KOPT-K1 (cell line): ENCODE results near the gene OR8B12.

Source experiments
- H3K27ac ChIP-seq: fragments of 200-600 bp; sonication (generic); 2 replicates; pipeline ENCODE4 v1.5.1; 2016; ENCODE audit warnings: antibody characterized with exemption, mild to moderate bottlenecking, low read depth, low read length; ENCODE audit not compliant: poor library complexity, severe bottlenecking
- H3K36me3 ChIP-seq: fragments of 200-600 bp; sonication (generic); 2 replicates; pipeline ENCODE4 v1.5.1; 2017; ENCODE audit warnings: antibody characterized with exemption, mild to moderate bottlenecking, low read length, moderate library complexity; ENCODE audit not compliant: insufficient read depth
- H3K9me3 ChIP-seq: fragments of 200-600 bp; sonication (generic); 2 replicates; pipeline ENCODE4 v1.5.1; 2017; ENCODE audit warnings: antibody characterized with exemption, low read length, mild to moderate bottlenecking; ENCODE audit not compliant: insufficient read depth, poor library complexity, severe bottlenecking

OR8B12 gene, protein sequence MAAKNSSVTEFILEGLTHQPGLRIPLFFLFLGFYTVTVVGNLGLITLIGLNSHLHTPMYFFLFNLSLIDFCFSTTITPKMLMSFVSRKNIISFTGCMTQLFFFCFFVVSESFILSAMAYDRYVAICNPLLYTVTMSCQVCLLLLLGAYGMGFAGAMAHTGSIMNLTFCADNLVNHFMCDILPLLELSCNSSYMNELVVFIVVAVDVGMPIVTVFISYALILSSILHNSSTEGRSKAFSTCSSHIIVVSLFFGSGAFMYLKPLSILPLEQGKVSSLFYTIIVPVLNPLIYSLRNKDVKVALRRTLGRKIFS

DNA sequence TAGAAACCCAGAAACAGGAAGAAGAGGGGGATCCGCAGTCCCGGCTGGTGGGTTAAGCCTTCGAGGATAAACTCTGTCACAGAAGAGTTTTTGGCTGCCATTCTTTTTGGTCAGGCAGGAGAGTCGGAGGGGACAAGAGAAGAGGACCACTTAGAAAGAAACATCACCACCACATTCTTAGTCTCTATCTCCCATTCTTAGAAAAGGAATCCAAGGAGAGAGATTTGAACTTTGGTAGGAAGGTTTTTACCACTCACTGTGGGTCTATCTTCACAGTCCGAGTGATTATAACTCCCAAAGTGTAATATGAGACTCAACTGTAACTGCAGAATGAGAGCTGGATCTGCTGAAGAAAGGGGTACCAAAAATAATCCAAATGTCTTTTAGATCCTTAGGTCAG is at the start of gene OR8B12:
TSS of gene OR8B12 (minus strand) at position 101 of the 400 bp plus-strand sequence. CDS start at position 101, 0 bp downstream.
- no peak within 1 kb of the TSS for H3K27ac ChIP-seq
- H3K36me3 ChIP-seq: no peaks in the 10 kb centered on the region
- no peaks in the 10 kb centered on the region for H3K9me3 ChIP-seq

DNA sequence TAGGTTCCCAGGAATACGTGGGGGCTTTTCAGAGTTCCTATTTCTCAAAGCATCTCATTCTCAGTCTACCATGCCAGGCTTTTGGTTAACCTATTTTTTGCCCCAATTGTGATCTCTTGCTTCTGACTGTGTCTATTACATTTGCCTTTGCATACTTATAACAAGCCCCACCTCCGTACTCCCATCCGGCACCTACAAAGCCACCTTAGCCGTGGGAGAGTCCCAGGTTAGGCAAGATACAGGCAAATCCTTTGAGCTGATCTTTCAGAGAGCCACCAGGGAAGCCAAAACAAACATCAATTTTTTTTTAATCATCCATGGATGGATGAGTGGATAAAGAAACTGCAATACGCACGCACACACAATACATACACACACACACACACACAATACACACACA is 49.2 kb upstream of the OR8B12 start:
- H3K36me3 ChIP-seq: no peaks in the 10 kb centered on the region
- no peaks in the 10 kb centered on the region for H3K9me3 ChIP-seq
- H3K27ac ChIP-seq: no peak overlapping the region

DNA sequence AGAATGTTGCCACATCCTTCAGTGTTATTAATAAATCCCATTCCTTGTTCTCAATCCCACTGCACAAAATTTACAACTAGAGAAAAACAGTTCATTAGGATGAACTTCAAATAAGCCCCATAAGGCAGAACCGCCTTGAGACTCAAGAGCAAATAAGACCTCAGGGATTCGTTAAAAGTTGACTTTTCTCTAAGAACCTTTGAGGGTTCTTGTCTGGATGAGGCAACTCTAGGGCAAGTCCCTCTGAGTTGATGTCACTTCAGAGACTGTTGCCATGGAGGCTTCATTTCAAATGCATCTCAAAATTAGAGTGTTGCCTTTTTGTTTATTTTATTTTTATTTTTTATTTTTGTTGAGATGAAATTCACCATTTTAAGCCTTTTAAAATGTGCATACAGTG is 48.0 kb upstream of the OR8B12 start:
- no peaks in the 10 kb centered on the region for H3K36me3 ChIP-seq
- no peaks in the 10 kb centered on the region for H3K9me3 ChIP-seq

DNA sequence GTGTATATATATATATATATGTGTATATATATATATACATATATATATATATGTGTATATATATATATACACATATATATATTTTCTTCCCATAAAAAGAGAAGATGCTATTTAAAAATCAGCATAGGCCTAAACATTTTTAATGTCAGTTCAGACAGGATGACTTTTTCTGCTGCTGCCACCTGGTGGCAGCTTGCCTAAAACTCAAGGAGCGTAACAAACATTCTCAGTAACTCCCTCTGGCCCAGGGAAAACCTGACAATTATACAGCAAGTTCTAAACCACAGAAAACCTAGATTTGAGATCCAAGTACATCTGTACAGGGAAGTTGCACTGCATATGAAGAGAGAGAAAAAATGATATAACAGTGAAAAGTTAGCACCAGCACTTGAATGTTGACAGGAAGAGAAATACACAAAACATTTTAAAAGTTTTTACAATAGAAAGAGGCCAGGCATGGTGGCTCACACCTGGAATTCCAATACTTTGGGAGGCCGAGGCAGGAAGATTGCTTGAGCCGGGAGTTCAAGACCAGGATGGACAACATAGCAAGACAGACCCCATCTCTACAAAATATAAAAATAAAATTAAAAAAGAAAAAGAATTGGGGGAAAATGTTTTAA is 42.9 kb upstream of the OR8B12 start:
- Histone ChIP-seq H3K36me3 (no peaks in the 10 kb centered on the region), H3K9me3 (no peaks in the 10 kb centered on the region), H3K27ac (no peak overlapping the region)

More for the DNA sequence above, 48.0 kb upstream of the OR8B12 start:
- H3K27ac ChIP-seq: no peak overlapping the region

DNA sequence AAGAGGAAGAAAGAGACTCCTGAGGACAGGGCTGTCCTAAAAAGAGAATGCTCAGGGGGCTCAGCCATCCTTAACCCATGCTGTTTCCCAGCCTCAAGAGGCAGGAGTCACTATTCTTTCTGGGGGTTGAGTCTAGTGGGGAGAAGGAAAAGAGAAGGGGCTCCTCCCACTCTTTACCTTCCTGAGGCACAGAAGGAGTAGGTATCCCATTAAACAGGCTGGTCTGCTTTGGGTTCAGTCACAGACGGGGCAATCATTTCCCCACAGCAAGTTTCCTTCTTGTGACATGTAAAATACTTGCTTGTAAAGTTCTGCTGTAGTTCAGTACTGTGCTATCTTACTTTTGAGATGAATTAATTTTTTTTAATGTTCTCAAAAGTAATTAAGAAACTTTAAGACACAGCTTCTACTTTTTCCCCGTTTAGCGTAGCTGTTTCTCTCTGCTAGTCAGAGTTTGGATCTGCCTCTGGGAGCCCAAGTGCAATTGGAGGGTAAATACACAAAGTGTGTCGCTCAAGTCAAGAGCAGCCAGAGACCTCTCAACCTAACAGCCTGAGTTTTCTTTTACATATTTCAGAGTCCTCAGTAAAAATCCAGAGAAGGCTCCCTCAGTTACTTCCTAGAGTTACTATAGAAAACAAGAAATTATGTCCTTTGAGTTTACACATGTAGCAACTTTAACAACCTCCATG is 41.4 kb upstream of the OR8B12 start:
- Histone ChIP-seq H3K9me3 (no peaks in the 10 kb centered on the region), H3K36me3 (no peaks in the 10 kb centered on the region), H3K27ac (no peak overlapping the region)

DNA sequence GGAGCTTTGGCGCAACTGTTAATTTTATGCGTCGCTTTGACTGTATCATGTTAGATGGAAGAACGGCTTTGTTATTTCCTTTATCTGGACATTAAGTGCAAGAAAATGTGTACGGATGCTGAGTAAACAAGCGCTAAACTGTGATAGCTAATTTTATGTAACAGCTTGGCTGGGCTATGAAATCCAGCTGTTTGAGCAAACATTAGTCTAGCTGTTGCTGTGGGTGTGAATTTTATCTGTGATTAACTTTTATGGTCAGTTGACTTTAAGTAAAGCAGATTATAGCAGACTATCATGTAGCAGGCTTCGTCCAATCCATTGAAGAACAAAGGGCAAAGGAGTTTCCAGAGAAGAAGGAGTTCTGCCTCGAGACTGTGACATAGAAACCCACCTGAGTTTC is 40.3 kb upstream of the OR8B12 start:
- Histone ChIP-seq H3K27ac (no peak overlapping the region), H3K9me3 (no peaks in the 10 kb centered on the region), H3K36me3 (no peaks in the 10 kb centered on the region)

DNA sequence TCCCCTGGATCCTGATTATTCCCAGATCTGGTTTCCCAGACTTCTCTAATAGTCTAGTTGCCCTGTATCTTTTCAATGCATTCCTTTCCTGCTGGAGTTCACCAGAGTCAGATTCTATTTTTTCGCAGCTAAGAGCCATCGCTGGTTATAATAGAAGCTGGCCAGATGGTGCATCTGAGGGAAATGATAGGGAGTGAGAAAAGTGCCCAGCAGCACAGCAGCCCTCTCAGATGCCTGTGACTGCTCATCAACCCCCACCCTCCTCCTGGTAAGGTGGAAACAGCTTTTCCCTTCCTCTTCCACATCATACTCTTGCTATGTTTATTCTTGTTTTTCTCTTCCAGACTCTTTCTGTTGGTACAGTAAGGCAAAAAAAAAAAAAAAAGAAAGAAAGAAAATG is 39.1 kb upstream of the OR8B12 start:
- Histone ChIP-seq H3K9me3 (no peaks in the 10 kb centered on the region), H3K27ac (no peak overlapping the region), H3K36me3 (no peaks in the 10 kb centered on the region)

DNA sequence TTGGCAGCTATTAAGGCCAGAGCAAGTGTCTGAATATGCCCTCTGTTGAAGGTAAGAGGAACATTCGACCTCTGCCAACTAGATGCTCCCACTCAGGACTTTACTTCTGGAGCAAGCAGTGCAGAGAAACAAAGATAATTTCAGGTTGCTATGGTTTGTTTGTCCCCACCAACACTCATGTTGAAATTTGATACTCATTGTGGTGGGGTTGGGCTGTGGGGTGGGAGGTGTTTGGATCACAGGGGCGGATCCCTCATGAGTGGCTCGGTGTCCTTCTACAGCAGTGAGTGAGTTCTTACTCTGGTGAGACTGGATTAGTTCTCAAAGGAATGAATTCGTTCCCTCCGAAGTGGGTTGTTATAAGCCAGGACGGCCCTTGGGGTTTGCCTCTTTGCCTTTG is 38.4 kb upstream of the OR8B12 start:
- no peaks in the 10 kb centered on the region for H3K36me3 ChIP-seq
- no peak overlapping the region for H3K27ac ChIP-seq

DNA sequence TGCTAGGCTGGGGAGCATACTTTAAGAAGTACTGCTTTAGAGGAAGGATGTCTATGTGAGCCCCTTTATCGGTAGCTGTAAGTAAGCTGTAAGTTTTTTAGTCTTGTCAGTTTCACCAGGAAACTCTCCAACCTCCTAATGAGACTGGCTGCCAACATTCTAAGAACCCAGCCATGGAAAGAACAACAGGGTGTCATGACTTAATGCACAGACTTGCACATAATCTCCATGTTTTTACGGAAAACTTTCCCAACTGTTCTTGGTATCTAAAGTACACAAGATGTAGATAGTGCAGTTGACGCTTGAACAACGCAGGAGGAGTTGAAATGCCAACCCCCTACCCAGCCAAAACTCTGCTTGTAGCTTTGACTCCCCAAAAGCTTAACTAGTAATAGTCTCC is 35.3 kb upstream of the OR8B12 start:
- no peaks in the 10 kb centered on the region for H3K36me3 ChIP-seq
- no peaks in the 10 kb centered on the region for H3K9me3 ChIP-seq
- H3K27ac ChIP-seq: no peak overlapping the region

More for the DNA sequence above, 38.4 kb upstream of the OR8B12 start:
- no peaks in the 10 kb centered on the region for H3K9me3 ChIP-seq

DNA sequence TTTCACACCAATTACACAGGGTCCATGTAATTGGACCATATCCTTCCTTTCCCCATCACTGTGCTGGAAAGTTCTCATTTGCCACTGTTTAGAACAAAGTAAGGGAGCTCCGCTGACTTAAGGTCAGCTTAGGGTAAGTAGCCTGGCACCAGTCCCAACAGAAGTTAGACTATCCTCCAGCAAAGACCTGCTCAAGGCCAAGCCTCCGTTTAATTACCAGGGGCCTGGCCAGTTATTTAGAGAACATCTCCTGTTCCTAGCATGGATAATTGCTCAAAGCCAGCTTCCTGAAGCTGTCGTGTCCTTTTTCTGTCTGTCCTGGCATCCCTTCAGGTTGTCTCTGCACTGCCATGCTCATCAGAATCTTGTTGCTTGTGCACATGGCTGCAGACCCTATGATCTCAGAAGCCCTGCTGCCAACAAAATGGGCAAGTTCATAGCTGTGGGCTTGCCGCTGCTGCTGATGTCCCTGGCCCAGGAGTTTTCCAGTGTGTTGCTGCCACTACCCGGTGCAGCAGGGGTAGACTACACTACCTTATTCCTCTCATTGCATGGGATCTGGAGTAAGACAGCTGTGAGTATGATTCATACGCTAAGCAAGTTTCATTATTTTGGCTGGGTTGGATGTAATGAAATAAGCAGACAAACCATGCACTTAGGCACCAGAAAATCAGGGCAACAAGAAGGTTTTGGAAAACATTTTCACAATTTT is 34.4 kb upstream of the OR8B12 start:
- no peak overlapping the region for H3K27ac ChIP-seq
- H3K9me3 ChIP-seq: no peaks in the 10 kb centered on the region
- no peaks in the 10 kb centered on the region for H3K36me3 ChIP-seq

DNA sequence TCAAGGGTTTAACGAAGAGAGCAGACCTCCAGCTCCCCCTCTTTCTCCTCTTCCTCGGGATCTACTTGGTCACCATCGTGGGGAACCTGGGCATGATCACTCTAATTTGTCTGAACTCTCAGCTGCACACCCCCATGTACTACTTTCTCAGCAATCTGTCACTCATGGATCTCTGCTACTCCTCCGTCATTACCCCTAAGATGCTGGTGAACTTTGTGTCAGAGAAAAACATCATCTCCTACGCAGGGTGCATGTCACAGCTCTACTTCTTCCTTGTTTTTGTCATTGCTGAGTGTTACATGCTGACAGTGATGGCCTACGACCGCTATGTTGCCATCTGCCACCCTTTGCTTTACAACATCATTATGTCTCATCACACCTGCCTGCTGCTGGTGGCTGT is 26.7 kb upstream of the OR8B12 start:
- Histone ChIP-seq H3K27ac (no peak overlapping the region), H3K36me3 (no peaks in the 10 kb centered on the region), H3K9me3 (no peaks in the 10 kb centered on the region)

DNA sequence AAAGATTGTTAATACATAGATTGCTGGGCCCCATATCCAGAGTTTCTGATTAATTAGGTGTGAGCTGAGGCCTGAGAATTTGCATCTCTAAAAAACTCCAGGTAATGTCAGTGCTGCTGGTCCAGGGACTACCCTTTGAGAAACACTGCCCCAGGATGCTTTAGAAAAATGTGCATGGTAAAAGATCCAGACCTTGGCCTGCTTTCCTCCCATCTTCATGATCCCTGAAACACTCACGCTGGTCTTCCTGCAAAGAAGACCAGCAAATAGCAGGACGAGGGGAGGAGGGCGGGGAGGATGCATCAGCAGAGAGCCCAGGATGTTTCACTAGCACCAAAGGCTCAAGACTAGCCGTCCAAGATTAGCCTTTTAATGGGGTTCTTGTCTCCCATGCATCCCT is 26.2 kb upstream of the OR8B12 start, which contains the start of gene OR8A1:
TSS of gene OR8A1 (plus strand) at position 301 of the 400 bp plus-strand sequence. CDS start 123 bp downstream, outside the sequence.
- no peaks in the 10 kb centered on the region for H3K9me3 ChIP-seq
- H3K27ac ChIP-seq: no peak within 1 kb of the TSS
- H3K36me3 ChIP-seq: no peaks in the 10 kb centered on the region

DNA sequence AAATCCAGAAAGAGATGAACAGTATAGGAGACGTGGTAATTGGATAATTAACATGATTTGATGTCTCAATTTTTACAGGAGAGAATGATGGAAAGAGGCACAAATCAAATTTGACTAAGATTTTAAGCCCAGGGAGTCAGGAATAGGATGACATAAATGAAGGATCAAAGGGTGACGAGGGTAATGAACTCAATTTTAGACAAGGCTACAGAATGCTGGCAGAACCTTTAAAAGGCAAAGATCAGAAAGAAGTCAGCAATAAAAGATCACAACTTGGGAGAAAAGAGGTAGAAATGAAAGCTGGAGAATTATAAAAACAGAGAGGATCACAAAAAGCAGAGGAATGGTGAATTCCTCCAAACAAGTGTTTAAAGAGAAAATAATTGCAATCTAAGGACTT is 13.4 kb upstream of the OR8B12 start:
- Histone ChIP-seq H3K9me3 (no peaks in the 10 kb centered on the region), H3K27ac (no peak overlapping the region)

DNA sequence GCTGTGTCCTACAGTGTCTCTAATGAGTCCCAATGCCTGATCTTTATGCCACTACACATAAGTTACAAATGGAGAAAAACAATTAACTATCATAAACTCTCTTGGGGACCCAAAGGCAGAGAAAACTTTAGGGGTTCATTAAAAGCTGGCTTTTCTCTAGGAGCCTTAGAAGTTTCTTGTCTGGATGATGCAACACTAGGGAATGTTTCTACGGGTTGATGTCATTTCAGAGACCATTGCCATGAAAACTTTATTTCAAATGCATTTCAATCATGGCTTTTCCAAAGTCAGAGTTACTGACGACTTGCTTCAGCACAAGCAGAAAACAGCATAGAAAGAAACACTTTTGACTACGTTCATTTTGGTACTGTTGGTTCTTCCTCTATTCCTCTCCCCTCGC is 8.5 kb upstream of the OR8B12 start:
- H3K9me3 ChIP-seq: no peaks in the 10 kb centered on the region
- no peak overlapping the region for H3K27ac ChIP-seq
- H3K36me3 ChIP-seq: no peaks in the 10 kb centered on the region

More for the DNA sequence above, 13.4 kb upstream of the OR8B12 start:
- H3K36me3 ChIP-seq: no peaks in the 10 kb centered on the region

DNA sequence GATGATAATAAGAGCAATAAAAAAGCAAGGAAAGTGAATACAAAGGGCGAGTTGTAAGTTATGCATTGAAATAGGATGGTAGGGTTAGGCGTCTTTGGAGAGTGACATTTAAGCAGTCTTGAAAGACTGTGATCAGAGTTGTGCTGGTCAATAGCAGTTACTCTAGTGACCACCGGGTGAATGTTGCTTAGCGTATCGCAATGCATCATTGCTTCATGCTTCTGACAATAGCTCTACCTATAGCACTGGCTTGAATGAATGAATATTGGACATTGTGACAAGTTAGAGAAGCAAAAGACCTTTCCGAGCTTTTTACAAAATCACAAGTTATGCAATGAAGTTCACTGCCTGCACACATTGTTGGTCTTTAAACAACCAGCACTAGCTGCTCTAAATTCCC is 7.7 kb upstream of the OR8B12 start:
- H3K9me3 ChIP-seq: no peaks in the 10 kb centered on the region
- H3K27ac ChIP-seq: no peak overlapping the region
- H3K36me3 ChIP-seq: no peaks in the 10 kb centered on the region
